K562 (cell line): ENCODE measurements around the gene SAMD4A. TPM values are rescaled to one million over a fixed set of nuclear protein-coding genes. Genes with fewer than 3 reads are reported as not detected.

ENCODE experiments used
- ATAC-seq: fragments of 200-7000 bp; cut with Tn5 transposase; 3 replicates; pipeline ENCODE4 v1.9.1; 2020; ENCODE audit warnings: moderate library complexity
- BruUV-seq: library from RNA; stranded (reverse); fragments of 400-500 nt; replicated peaks from 2 replicates; lab custom pipeline; 2021; lab: Mats Ljungman, UMichigan
- CTCF ChIA-PET: fragments of 300-600 bp; formaldehyde crosslinking; extraction: SDS; loops from one replicate; lab custom pipeline; 2021; ENCODE audit warnings: low intra/inter-chr PET ratio; lab: Yijun Ruan, JAX
- POLR2A ChIA-PET: fragments of 300-600, 350-650 bp; sonication (Branson Sonifier 250); formaldehyde crosslinking; extraction: SDS; loops from one replicate; lab custom pipeline; 2021; ENCODE audit warnings: antibody characterized with exemption, inconsistent platforms; lab: Yijun Ruan, JAX
- DNase-seq, 4 experiments: peaks; one replicate each; pipeline versions ENCODE4 v3.0.0 to v3.0.0-alpha.2; 2011 to 2018; ENCODE audit warnings: low spot score in 3 of 4, mixed read lengths in 3 of 4; ENCODE audit errors: extremely low read depth in 1 of 4
- FAIRE-seq: peaks from 2 replicates; lab custom pipeline; 2011; peaks lifted over from hg19 to GRCh38; lab: Jason Lieb, UNC
- H2AFZ ChIP-seq: 2 replicates; pipeline ENCODE4 v1.6.0; 2011; ENCODE audit warnings: low read depth, low read length, control low read depth, inconsistent platforms
- H3K27ac ChIP-seq: fragments of 200-600 bp; 3 replicates; pipeline ENCODE4 v1.8.0; 2011; ENCODE audit warnings: low read depth, mild to moderate bottlenecking, control low read depth, inconsistent platforms, low read length, moderate library complexity, mixed read lengths; ENCODE audit errors: extremely low read depth
- H3K27me3 ChIP-seq, 2 experiments: fragments of 300-600 bp in 1 of 2; 2 replicates in 1 of 2; 3 replicates in 1 of 2; pipeline versions ENCODE4 v1.6.0 to v1.8.0; 2011; ENCODE audit warnings: inconsistent platforms in 2 of 2, low read length in 2 of 2, mild to moderate bottlenecking in 1 of 2, mixed read lengths in 1 of 2, moderate library complexity in 1 of 2; ENCODE audit not compliant: control insufficient read depth in 2 of 2, insufficient read depth in 2 of 2
- H3K36me3 ChIP-seq: fragments of 300-600 bp; 3 replicates; pipeline ENCODE4 v1.8.0; 2011; ENCODE audit warnings: mild to moderate bottlenecking, low read length, inconsistent platforms; ENCODE audit not compliant: control insufficient read depth, insufficient read depth
- H3K4me1 ChIP-seq, 2 experiments: fragments of 200-600 bp in 1 of 2; replicated peaks in 1 of 2; 2 replicates in 1 of 2; 3 replicates in 1 of 2; pipeline versions ENCODE4 v1.5.1 to v1.8.0; 2011; ENCODE audit warnings: inconsistent platforms in 2 of 2, low read length in 2 of 2, mild to moderate bottlenecking in 1 of 2, mixed read lengths in 1 of 2, moderate library complexity in 1 of 2; ENCODE audit not compliant: control insufficient read depth in 2 of 2, insufficient read depth in 2 of 2
- H3K4me2 ChIP-seq: 2 replicates; pipeline ENCODE4 v1.6.1; 2011; ENCODE audit warnings: low read length, control low read depth, inconsistent platforms, mixed read lengths; ENCODE audit not compliant: insufficient read depth
- H3K4me3 ChIP-seq: fragments of 200-600 bp; sonication (generic), shearing (Covaris generic); 2 replicates; pipeline ENCODE4 v1.5.1; 2016; ENCODE audit warnings: control low read depth, inconsistent platforms
- H3K79me2 ChIP-seq: fragments of 200-600 bp; 3 replicates; pipeline ENCODE4 v1.8.0; 2011; ENCODE audit warnings: low read length, inconsistent platforms; ENCODE audit not compliant: control insufficient read depth, insufficient read depth
- H3K9ac ChIP-seq, 2 experiments: 2 replicates each; pipeline versions ENCODE4 v1.6.0 to v1.6.1; 2011; ENCODE audit warnings: low read depth in 2 of 2, low read length in 2 of 2, control low read depth in 1 of 2, inconsistent platforms in 1 of 2, mild to moderate bottlenecking in 1 of 2, mixed read lengths in 1 of 2; ENCODE audit not compliant: insufficient read depth in 1 of 2
- H3K9me1 ChIP-seq: one replicate; pipeline ENCODE4 v1.6.0; 2011; ENCODE audit warnings: inconsistent platforms, mild to moderate bottlenecking, low read length, moderate library complexity; ENCODE audit not compliant: control insufficient read depth, insufficient read depth
- H3K9me3 ChIP-seq: replicated peaks from 2 replicates; pipeline ENCODE4 v1.5.1; 2011; ENCODE audit warnings: low read depth, low read length, inconsistent platforms; ENCODE audit not compliant: control insufficient read depth, insufficient read depth
- H4K20me1 ChIP-seq: replicated peaks from 2 replicates; pipeline ENCODE4 v1.6.1; 2011; ENCODE audit warnings: low read length, inconsistent platforms, mixed read lengths; ENCODE audit not compliant: control insufficient read depth, insufficient read depth
- CCNT2 ChIP-seq: IDR thresholded peaks from 2 replicates; pipeline ENCODE4 v1.6.1; 2011; ENCODE audit warnings: borderline replicate concordance, low read depth, mild to moderate bottlenecking, moderate library complexity, mixed read lengths, low read length; ENCODE audit not compliant: insufficient read length; ENCODE audit errors: extremely low read depth
- E2F6 ChIP-seq, 2 experiments: IDR thresholded peaks; 2 replicates each; pipeline ENCODE4 v1.6.1; 2011; ENCODE audit warnings: borderline replicate concordance in 1 of 2, control low read depth in 1 of 2, low read depth in 1 of 2, low read length in 1 of 2, mild to moderate bottlenecking in 1 of 2, mixed read lengths in 1 of 2, moderate library complexity in 1 of 2; ENCODE audit not compliant: insufficient read depth in 1 of 2, insufficient read length in 1 of 2, poor library complexity in 1 of 2, severe bottlenecking in 1 of 2; ENCODE audit errors: extremely low read depth in 1 of 2
- MGA ChIP-seq: fragments of 450-650 bp; IDR thresholded peaks from 2 replicates; pipeline ENCODE4 v1.6.1; 2016; ENCODE audit warnings: mild to moderate bottlenecking, moderate library complexity
- NBN ChIP-seq: fragments of 450-650 bp; IDR thresholded peaks from 2 replicates; pipeline ENCODE4 v1.6.1; 2016; ENCODE audit warnings: low read depth, mild to moderate bottlenecking
- ZNF79 ChIP-seq: fragments of 250-450 bp; sonication (Bioruptor Pico); IDR thresholded peaks from 2 replicates; pipeline ENCODE4 v1.4.0; 2020; ENCODE audit warnings: low read depth, mild to moderate bottlenecking, moderate library complexity
- WGBS: fragments of 100-300 bp; shearing (Covaris generic); methylation state at CpG from one replicate; pipeline ENCODE4 v1.1.6; 2016; ENCODE audit warnings: low coverage, mixed read lengths; ENCODE audit not compliant: insufficient coverage; ENCODE audit errors: missing lambda C conversion rate; 5-methylcytosine and 5-hydroxymethylcytosine counted together
- in situ Hi-C: fragments of 300-500 bp; cut with MboI; formaldehyde crosslinking; loops from 4 replicates; pipeline ENCODE4 v1.15.0; 2018; ENCODE audit warnings: inconsistent platforms, mixed read lengths
- intact Hi-C: fragments of 100-400 bp; cut with micrococcal nuclease; formaldehyde crosslinking; loops from 2 replicates; pipeline ENCODE4 v1.14.2; 2022
- polyA plus RNA-seq, 8 experiments: library from polyadenylated mRNA; depleted of rRNA in 4 of 8; stranded (reverse) in 5 of 8; unstranded in 3 of 8; fragments of >200 nt; fragmentation: Nextera tagmentation in 2 of 8; fragmentation: Illumina TruSeq in 1 of 8; extraction: Ambion mirVana in 2 of 8; extraction: Trizol in 1 of 8; gene quantifications; 2 replicates each; pipeline versions ENCODE4 v1.2.1 to v1.2.3, GENCODE V29; 2011 to 2014; ENCODE audit warnings: inconsistent platforms in 1 of 8, missing spikeins in 1 of 8
- total RNA-seq, 7 experiments: library from RNA; depleted of rRNA in 6 of 7; stranded (reverse); fragments of >200 nt in 6 of 7; fragmentation: Illumina TruSeq in 2 of 7; extraction: Trizol in 2 of 7; gene quantifications; 2 replicates each; pipeline versions ENCODE4 v1.2.1 to v1.2.3, GENCODE V29; 2011 to 2021; ENCODE audit warnings: low replicate concordance in 1 of 7

SAMD4A gene
- total and polyA plus RNA-seq, 9 of the 15 experiments (the other 6 are each of a cell fraction or from before 2014, with no cell fraction given): 0.66 to 6.8 (median 3.3) TPM

GRCh38 chr14:54567639-54568561 is 972 bp downstream of the SAMD4A start:
- peaks cover 12 to 39% of the 10 kb centered on the region in 2 experiments; a peak in 4 of 5 replicates for H3K4me1 ChIP-seq
- H3K9ac ChIP-seq: peak overlapping the region; percentile 73 to 91
- peaks cover 29% of the 10 kb centered on the region for H3K79me2 ChIP-seq
- no peaks in the 10 kb centered on the region for H3K27me3 ChIP-seq
- no peaks in the 10 kb centered on the region for H4K20me1 ChIP-seq
- H3K9me3 ChIP-seq: peaks cover 6% of the 10 kb centered on the region; the same call in 1 of the 2 replicates
- H2AFZ ChIP-seq: peak overlapping the region; percentile 74
- H3K4me2 ChIP-seq: peak overlapping the region; percentile 79
- H3K27ac ChIP-seq: peak overlapping the region; percentile 81; the same call in 2 of the 3 replicates
- no TSS peak for BruUV-seq
- WGBS: under 1% methylated on average over 19 of the region's 70 CpGs
- FAIRE-seq (peak; percentile 49), ATAC-seq (peak; percentile 41), DNase-seq (peak; percentile 18 to 46 (median 25))
- in situ Hi-C loops: loop anchor here (5.0 kb wide), 1 partner anchor 204 kb away; no protein-coding TSS in a partner anchor
- H3K9me1 ChIP-seq: no peaks in the 10 kb centered on the region
- H3K36me3 ChIP-seq: peaks cover 31% of the 10 kb centered on the region; the same call in 2 of the 3 replicates
- peak overlapping the region; percentile 69 for H3K4me3 ChIP-seq
- ChIA-PET CTCF (interaction anchor here (0.6 to 1.5 kb wide), 2 partner anchors 205 to 264 kb away, joined by 4 to 5 read pairs; no protein-coding TSS in a partner anchor), POLR2A (interaction anchor here (0.6 to 1.2 kb wide), 4 partner anchors 118 to 206 kb away, joined by 3 to 5 read pairs (median 4); no protein-coding TSS in a partner anchor)
- intact Hi-C loops: no loop called here
- TF ChIP-seq MGA (0 out of 2 replicates have a peak, but pooled peaks have one; percentile 28), CCNT2 (peak; percentile 14), ZNF79 (no peak), NBN (no peak), E2F6 (IDR thresholded peaks at IDR 0.05; ENCODE audit: borderline replicate concordance in 1 of 2, extremely low read depth in 1 of 2, insufficient read depth in 1 of 2, insufficient read length in 1 of 2, low read depth in 1 of 2, low read length in 1 of 2, poor library complexity in 1 of 2, severe bottlenecking in 1 of 2) (peak in 1 of 2 experiments; percentile 63)
